Measurements from ENCODE around the gene FAM53B.

- TF ChIP-seq YY1 (IDR thresholded peaks at IDR 0.05; ENCODE audit: low read depth) (no peak), POLR2AphosphoS5 (IDR thresholded peaks at IDR 0.05; ENCODE audit: low read depth, low read length) (no peak), RAD21 (IDR thresholded peaks at IDR 0.05; ENCODE audit: low read length) (no peak), NFIC (IDR thresholded peaks at IDR 0.05; ENCODE audit: borderline replicate concordance) (no peak), CTCF (IDR thresholded peaks at IDR 0.05) (no peak), RXRA (IDR thresholded peaks at IDR 0.05; ENCODE audit: borderline replicate concordance, low read depth) (no peak), SIN3A (IDR thresholded peaks at IDR 0.05; ENCODE audit: borderline replicate concordance, low read depth, low read length) (no peak), EP300 (IDR thresholded peaks at IDR 0.05; ENCODE audit: borderline replicate concordance in 1 of 2, low read depth in 1 of 2, low read length in 1 of 2) (no peak), JUND (IDR thresholded peaks at IDR 0.05) (no peak)
Observed at GRCh38 chr10:124737708-124738107, 6.5 kb downstream of the FAM53B start.
